T-helper 17 cell (primary cell): ENCODE measurements around the gene C1orf122. TPM values are rescaled to one million over a fixed set of nuclear protein-coding genes. Genes with fewer than 3 reads are reported as not detected.

Source experiments
- ATAC-seq: fragments of 150-1000 bp; cut with Tn5 transposase; 2 replicates; pipeline ENCODE4 v1.10.0; 2021; ENCODE audit warnings: mild to moderate bottlenecking, moderate library complexity
- DNase-seq, 3 donors: peaks; one replicate each; pipeline versions ENCODE4 v3.0.0 to v3.0.0-alpha.2; 2020 to 2021
- H3K9me3 ChIP-seq: one replicate; pipeline ENCODE4 v1.7.0; 2013; ENCODE audit warnings: low read length, mild to moderate bottlenecking; ENCODE audit not compliant: control insufficient read depth, poor library complexity, severe bottlenecking
- H3K27ac Mint-ChIP-seq: one replicate; pipeline ENCODE4 v1.8.0; 2022; ENCODE audit warnings: mild to moderate bottlenecking, moderate library complexity, mixed read lengths
- H3K27me3 Mint-ChIP-seq: one replicate; pipeline ENCODE4 v1.8.0; 2022; ENCODE audit warnings: mixed read lengths
- H3K36me3 Mint-ChIP-seq: one replicate; pipeline ENCODE4 v1.8.0; 2022; ENCODE audit warnings: low read depth, mixed read lengths
- H3K4me1 Mint-ChIP-seq: one replicate; pipeline ENCODE4 v1.8.0; 2022; ENCODE audit warnings: mild to moderate bottlenecking, mixed read lengths
- H3K4me3 Mint-ChIP-seq: one replicate; pipeline ENCODE4 v1.8.0; 2022; ENCODE audit warnings: mild to moderate bottlenecking, moderate library complexity, mixed read lengths
- total RNA-seq, 4 donors: library from RNA in 2 of 4; stranded (reverse) in 2 of 4; gene quantifications; one replicate each; pipeline ENCODE4 v1.2.3 and lab custom pipeline; 2022 to 2026

The C1orf122 gene
- total RNA-seq, 2 donors from 2014 or later = 13.0 to 13.2 TPM

GRCh38 chr1:37813529-37814145 is 6.0 kb downstream of the C1orf122 start:
- Mint-ChIP-seq H3K4me1 (peaks cover 20% of the 10 kb centered on the region), H3K36me3 (no peaks in the 10 kb centered on the region)

DNA sequence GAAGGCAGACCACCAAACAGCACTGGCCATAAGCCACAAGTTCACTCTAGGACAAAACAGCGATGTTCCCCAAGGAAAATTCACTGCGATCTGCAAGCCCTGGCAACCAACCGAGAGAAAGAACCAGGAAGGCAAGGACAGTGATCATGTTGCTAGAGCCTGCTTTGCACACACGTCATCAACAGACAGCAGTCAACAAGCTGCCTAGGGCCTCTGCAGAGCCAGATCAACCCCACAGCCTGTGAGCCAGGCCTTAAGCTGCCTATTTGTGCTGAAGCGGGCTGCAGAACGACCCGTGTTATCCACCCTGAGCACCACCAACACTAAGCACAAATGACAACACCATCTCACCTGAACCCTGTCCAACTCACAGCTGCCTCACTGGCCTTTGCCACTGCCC is 6.7 kb downstream of the C1orf122 start:
- no peak overlapping the region for H3K4me3 Mint-ChIP-seq
- H3K36me3 Mint-ChIP-seq = no peaks in the 10 kb centered on the region
- ATAC-seq (no peak), DNase-seq (no peak)
- H3K27me3 Mint-ChIP-seq = no peaks in the 10 kb centered on the region
- peaks cover 15% of the 10 kb centered on the region for H3K4me1 Mint-ChIP-seq
- peak overlapping the region; percentile 29 for H3K27ac Mint-ChIP-seq
- H3K9me3 ChIP-seq = no peaks in the 10 kb centered on the region

More at GRCh38 chr1:37813529-37814145, 6.0 kb downstream of the C1orf122 start:
- H3K4me3 Mint-ChIP-seq = no peak overlapping the region
- peak overlapping the region; percentile 29 for H3K27ac Mint-ChIP-seq
- DNase-seq (no peak), ATAC-seq (no peak)
- no peaks in the 10 kb centered on the region for H3K9me3 ChIP-seq
- no peaks in the 10 kb centered on the region for H3K27me3 Mint-ChIP-seq

GRCh38 chr1:37817481-37817880 is 9.9 kb downstream of the C1orf122 start:
- ATAC-seq (no peak), DNase-seq (no peak)
- no peaks in the 10 kb centered on the region for H3K27me3 Mint-ChIP-seq
- H3K4me3 Mint-ChIP-seq = no peak overlapping the region
- peaks cover 7% of the 10 kb centered on the region for H3K4me1 Mint-ChIP-seq
- no peaks in the 10 kb centered on the region for H3K9me3 ChIP-seq
- H3K27ac Mint-ChIP-seq = no peak overlapping the region
- peaks cover 11% of the 10 kb centered on the region for H3K36me3 Mint-ChIP-seq

- no peak for DNase-seq
- Mint-ChIP-seq H3K36me3 (peaks cover 14% of the 10 kb centered on the region), H3K27me3 (no peaks in the 10 kb centered on the region), H3K27ac (no peak overlapping the region), H3K4me3 (no peak overlapping the region), H3K4me1 (peaks cover 7% of the 10 kb centered on the region)
- ATAC-seq = no peak
- H3K9me3 ChIP-seq = no peaks in the 10 kb centered on the region
Measured at GRCh38 chr1:37821481-37821880, 13.9 kb downstream of the C1orf122 start.

GRCh38 chr1:37822906-37823815 is 15.6 kb downstream of the C1orf122 start:
- Mint-ChIP-seq H3K36me3 (peaks cover 15% of the 10 kb centered on the region), H3K4me1 (peaks cover 7% of the 10 kb centered on the region), H3K27me3 (no peaks in the 10 kb centered on the region), H3K4me3 (no peak overlapping the region), H3K27ac (peak overlapping the region; percentile 78)
- H3K9me3 ChIP-seq = no peaks in the 10 kb centered on the region
- DNase-seq = no peak
- ATAC-seq = no peak

- no peaks in the 10 kb centered on the region for H3K9me3 ChIP-seq
- Mint-ChIP-seq H3K27me3 (no peaks in the 10 kb centered on the region), H3K27ac (no peak overlapping the region), H3K4me1 (peaks cover 7% of the 10 kb centered on the region), H3K4me3 (no peak overlapping the region), H3K36me3 (peaks cover 17% of the 10 kb centered on the region)
- ATAC-seq = no peak
- no peak for DNase-seq
Measured at GRCh38 chr1:37824001-37824400, 16.4 kb downstream of the C1orf122 start.

- Mint-ChIP-seq H3K4me1 (peaks cover 8% of the 10 kb centered on the region), H3K27me3 (no peaks in the 10 kb centered on the region), H3K4me3 (no peak overlapping the region), H3K27ac (no peak overlapping the region), H3K36me3 (peaks cover 15% of the 10 kb centered on the region)
- no peaks in the 10 kb centered on the region for H3K9me3 ChIP-seq
- DNase-seq (no peak), ATAC-seq (no peak)
Measured at GRCh38 chr1:37825506-37825905, 17.9 kb downstream of the C1orf122 start.

DNA sequence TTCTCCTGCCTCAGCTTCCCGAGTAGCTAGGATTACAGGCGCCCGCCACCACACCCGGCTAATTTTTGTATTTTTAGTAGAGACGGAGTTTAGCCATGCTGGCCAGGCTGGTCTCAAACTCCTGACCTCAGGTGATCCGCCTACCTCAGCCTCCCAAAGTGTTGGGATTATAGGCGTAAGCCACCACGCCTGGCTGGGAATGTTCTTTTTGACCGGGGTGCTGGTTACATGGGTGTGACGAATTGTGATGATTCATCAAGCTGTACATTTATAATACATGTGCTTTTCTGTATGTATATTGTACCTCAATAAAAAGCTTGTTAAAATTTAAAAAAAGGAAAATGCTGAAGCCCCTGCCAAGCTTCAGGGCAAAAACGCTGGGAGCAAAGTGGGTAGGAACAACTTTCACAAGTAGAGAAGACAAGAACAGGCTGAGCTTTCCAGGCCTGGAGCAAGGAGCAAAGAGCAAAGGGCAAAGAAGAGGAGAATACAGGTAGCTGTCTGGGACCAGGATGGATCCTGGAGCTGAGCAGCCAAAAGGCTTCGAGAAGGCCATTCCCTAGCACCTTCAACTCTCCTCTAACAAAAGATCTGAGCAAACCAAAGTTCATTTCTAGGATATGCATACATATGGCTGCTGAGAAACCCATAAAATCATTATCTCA is 21.0 kb downstream of the C1orf122 start:
- H3K36me3 Mint-ChIP-seq = peaks cover 12% of the 10 kb centered on the region

GRCh38 chr1:37831109-37831508 is 23.5 kb downstream of the C1orf122 start:
- no peaks in the 10 kb centered on the region for H3K9me3 ChIP-seq
- H3K27ac Mint-ChIP-seq = no peak overlapping the region
- no peak for DNase-seq
- no peak for ATAC-seq
- peaks cover 15% of the 10 kb centered on the region for H3K4me1 Mint-ChIP-seq
- H3K36me3 Mint-ChIP-seq = peaks cover 20% of the 10 kb centered on the region
- no peak overlapping the region for H3K4me3 Mint-ChIP-seq
- no peaks in the 10 kb centered on the region for H3K27me3 Mint-ChIP-seq

More for the DNA sequence above, 21.0 kb downstream of the C1orf122 start:
- peaks cover 10% of the 10 kb centered on the region for H3K4me1 Mint-ChIP-seq
- no peaks in the 10 kb centered on the region for H3K9me3 ChIP-seq
- H3K27ac Mint-ChIP-seq = no peak overlapping the region
- DNase-seq (no peak), ATAC-seq (no peak)
- H3K4me3 Mint-ChIP-seq = no peak overlapping the region
- no peaks in the 10 kb centered on the region for H3K27me3 Mint-ChIP-seq

GRCh38 chr1:37831809-37832208 is 24.2 kb downstream of the C1orf122 start:
- H3K4me1 Mint-ChIP-seq = peaks cover 15% of the 10 kb centered on the region
- DNase-seq (no peak), ATAC-seq (no peak)
- no peak overlapping the region for H3K27ac Mint-ChIP-seq
- no peaks in the 10 kb centered on the region for H3K9me3 ChIP-seq
- H3K36me3 Mint-ChIP-seq = peaks cover 20% of the 10 kb centered on the region
- H3K27me3 Mint-ChIP-seq = no peaks in the 10 kb centered on the region
- H3K4me3 Mint-ChIP-seq = no peak overlapping the region

GRCh38 chr1:37836788-37837187 is 29.2 kb downstream of the C1orf122 start:
- ATAC-seq (no peak), DNase-seq (no peak)
- Mint-ChIP-seq H3K4me1 (peaks cover 13% of the 10 kb centered on the region), H3K4me3 (no peak overlapping the region), H3K27ac (no peak overlapping the region), H3K36me3 (peaks cover 14% of the 10 kb centered on the region), H3K27me3 (no peaks in the 10 kb centered on the region)
- no peaks in the 10 kb centered on the region for H3K9me3 ChIP-seq

DNA sequence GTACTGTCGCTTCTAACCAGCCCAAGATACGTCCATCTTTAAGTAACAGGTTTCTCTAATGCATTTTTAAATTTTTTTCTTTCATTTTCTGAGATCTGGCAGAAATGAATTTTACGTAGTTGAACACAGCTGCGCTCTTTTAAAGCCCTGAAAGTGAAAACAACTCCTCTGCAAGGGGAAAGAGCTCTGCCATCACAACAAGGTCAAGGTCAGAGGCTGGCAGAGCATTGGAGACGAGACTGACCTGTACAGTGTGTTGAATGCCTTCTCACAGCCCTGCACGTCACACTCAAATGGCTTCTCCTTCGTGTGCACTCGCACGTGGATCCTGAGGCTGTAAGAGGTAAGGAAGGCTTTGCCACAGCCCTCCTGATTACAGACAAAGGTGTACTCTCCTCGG is 32.1 kb downstream of the C1orf122 start:
- Mint-ChIP-seq H3K4me3 (no peak overlapping the region), H3K36me3 (peaks cover 9% of the 10 kb centered on the region), H3K27ac (no peak overlapping the region), H3K27me3 (no peaks in the 10 kb centered on the region), H3K4me1 (peaks cover 19% of the 10 kb centered on the region)
- DNase-seq = no peak
- no peaks in the 10 kb centered on the region for H3K9me3 ChIP-seq
- no peak for ATAC-seq

DNA sequence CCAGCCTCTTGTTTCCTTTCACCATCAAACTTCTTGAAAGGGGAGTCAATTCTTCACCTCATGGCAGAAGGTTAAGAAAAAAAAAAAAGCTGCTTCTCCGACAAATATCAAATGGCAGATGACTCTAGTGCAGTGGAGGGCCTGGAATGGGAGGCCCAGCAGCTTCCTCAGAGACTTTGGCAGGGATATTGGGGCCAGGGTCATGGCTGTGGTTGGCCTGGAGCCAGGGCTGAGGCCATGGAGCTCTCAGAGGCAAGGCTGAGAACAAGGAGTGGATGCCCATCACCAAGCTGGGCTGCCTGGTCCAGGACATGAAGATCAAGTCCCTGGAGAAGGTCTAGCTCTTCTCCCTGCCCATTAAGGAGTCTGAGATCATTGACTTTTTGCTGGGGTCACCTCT is 33.1 kb downstream of the C1orf122 start:
- no peaks in the 10 kb centered on the region for H3K9me3 ChIP-seq
- Mint-ChIP-seq H3K36me3 (peaks cover 10% of the 10 kb centered on the region), H3K4me1 (peaks cover 26% of the 10 kb centered on the region), H3K4me3 (no peak overlapping the region), H3K27ac (no peak overlapping the region), H3K27me3 (no peaks in the 10 kb centered on the region)
- no peak for ATAC-seq
- DNase-seq = no peak
